HepG2 (cell line): Measurements from ENCODE around the gene DCTN1. TPM values are rescaled to one million over a fixed set of nuclear protein-coding genes. Genes with fewer than 3 reads are reported as not detected.

ENCODE experiments used
- ATAC-seq: fragments of 200-7000 bp; cut with Tn5 transposase; 3 replicates; pipeline ENCODE4 v1.9.1; 2020; ENCODE audit warnings: mild to moderate bottlenecking, moderate library complexity
- BruUV-seq: library from RNA; stranded (reverse); fragments of 400-500 nt; replicated peaks from 2 replicates; lab custom pipeline; 2021; lab: Mats Ljungman, UMichigan
- CTCF ChIA-PET: fragments of 300-600 bp; formaldehyde crosslinking; extraction: SDS; loops from one replicate; lab custom pipeline; 2021; ENCODE audit warnings: low total read pairs, inconsistent platforms, low intra/inter-chr PET ratio; lab: Yijun Ruan, JAX
- POLR2A ChIA-PET: fragments of 350-600 bp; sonication (Branson Sonifier 250); formaldehyde crosslinking; loops from one replicate; lab custom pipeline; 2020; ENCODE audit warnings: antibody characterized with exemption, inconsistent platforms; lab: Yijun Ruan, JAX
- DNase-seq: peaks from one replicate; pipeline ENCODE4 v3.0.0-alpha.2; 2015; ENCODE audit warnings: low spot score
- FAIRE-seq: peaks from 3 replicates; lab custom pipeline; 2011; peaks lifted over from hg19 to GRCh38; lab: Jason Lieb, UNC
- H2AFZ ChIP-seq: one replicate; pipeline ENCODE4 v1.6.1; 2011; ENCODE audit warnings: low read length, inconsistent platforms
- H3K27ac ChIP-seq: fragments of 300-600 bp; 3 replicates; pipeline ENCODE4 v1.8.0; 2011; ENCODE audit warnings: mixed run types, mild to moderate bottlenecking, mixed read lengths, low read length, inconsistent platforms; ENCODE audit not compliant: insufficient read depth; ENCODE audit errors: extremely low read length
- H3K27me3 ChIP-seq, 2 experiments: fragments of 200-600 bp in 1 of 2; 2 replicates in 1 of 2; 3 replicates in 1 of 2; pipeline versions ENCODE4 v1.6.0 to v1.8.0; 2011; ENCODE audit warnings: low read length in 2 of 2, mild to moderate bottlenecking in 2 of 2, moderate library complexity in 2 of 2, inconsistent platforms in 1 of 2; ENCODE audit not compliant: insufficient read depth in 2 of 2, control insufficient read depth in 1 of 2
- H3K36me3 ChIP-seq, 2 experiments: fragments of 200-600 bp in 1 of 2; replicated peaks in 1 of 2; 2 replicates in 1 of 2; 3 replicates in 1 of 2; pipeline versions ENCODE4 v1.5.1 to v1.8.0; 2011; ENCODE audit warnings: low read length in 2 of 2, inconsistent platforms in 1 of 2; ENCODE audit not compliant: insufficient read depth in 2 of 2, control insufficient read depth in 1 of 2
- H3K4me1 ChIP-seq: 2 replicates; pipeline ENCODE4 v1.5.1; 2012; ENCODE audit warnings: low read length, inconsistent platforms; ENCODE audit not compliant: insufficient read depth
- H3K4me2 ChIP-seq: 2 replicates; pipeline ENCODE4 v1.6.0; 2011; ENCODE audit warnings: low read depth, low read length, inconsistent platforms
- H3K4me3 ChIP-seq, 3 experiments: fragments of 200-600 bp in 1 of 3; sonication (generic), shearing (Covaris generic) in 1 of 3; replicated peaks in 1 of 3; 2 replicates each; pipeline ENCODE4 v1.5.1; 2011 to 2016; ENCODE audit warnings: low read length in 3 of 3, inconsistent platforms in 2 of 3, low read depth in 2 of 3, mild to moderate bottlenecking in 2 of 3, control low read depth in 1 of 3, mixed read lengths in 1 of 3; ENCODE audit not compliant: insufficient read depth in 1 of 3
- H3K79me2 ChIP-seq: one replicate; pipeline ENCODE4 v1.6.1; 2011; ENCODE audit warnings: low read length, inconsistent platforms; ENCODE audit not compliant: insufficient read depth
- H3K9ac ChIP-seq: 2 replicates; pipeline ENCODE4 v1.6.0; 2011; ENCODE audit warnings: mild to moderate bottlenecking, low read depth, low read length, inconsistent platforms; ENCODE audit not compliant: insufficient read depth
- H3K9me3 ChIP-seq: 2 replicates; pipeline ENCODE4 v1.5.1; 2012; ENCODE audit warnings: mild to moderate bottlenecking, low read length
- H4K20me1 ChIP-seq: 2 replicates; pipeline ENCODE4 v1.6.0; 2011; ENCODE audit warnings: inconsistent platforms, mild to moderate bottlenecking, low read length, moderate library complexity; ENCODE audit not compliant: insufficient read depth
- ETV5 ChIP-seq: IDR thresholded peaks from 2 replicates; pipeline ENCODE4 v1.6.1; 2018; ENCODE audit warnings: missing biosample characterization, missing genetic modification reagents, inconsistent platforms, borderline replicate concordance
- MIER3 ChIP-seq: IDR thresholded peaks from 2 replicates; pipeline ENCODE4 v1.6.1; 2016; ENCODE audit warnings: missing compliant biosample characterization, borderline replicate concordance
- NCOA1 ChIP-seq: sonication (generic); formaldehyde crosslinking; IDR thresholded peaks from 2 replicates; pipeline ENCODE4 v1.9.0; 2021; ENCODE audit warnings: missing genetic modification reagents
- PRPF4 ChIP-seq: fragments of 200-400 bp; formaldehyde crosslinking; IDR thresholded peaks from 2 replicates; pipeline ENCODE4 v1.6.1; 2016; ENCODE audit warnings: low read length, low read depth; ENCODE audit not compliant: poor library complexity, severe bottlenecking
- SMC3 ChIP-seq: IDR thresholded peaks from 2 replicates; pipeline ENCODE4 v1.6.1; 2011; ENCODE audit warnings: low read length, improper control_type of control experiment
- ZNF556 ChIP-seq: sonication (generic); formaldehyde crosslinking; IDR thresholded peaks from 2 replicates; pipeline ENCODE4 v1.4.0; 2020; ENCODE audit warnings: mild to moderate bottlenecking, missing genetic modification reagents, borderline replicate concordance
- WGBS: methylation state at CpG from one replicate; pipeline ENCODE4 v1.1.6; 2017; ENCODE audit warnings: low lambda C conversion rate; 5-methylcytosine and 5-hydroxymethylcytosine counted together
- in situ Hi-C: cut with HindIII; loops from 2 replicates; pipeline ENCODE4 v1.10.0; 2017; ENCODE audit warnings: low pct_unique_long_range_greater_than_20kb; ENCODE audit not compliant: extremely low pct_ligation_motif_present
- intact Hi-C: fragments of 100-400 bp; cut with micrococcal nuclease; formaldehyde crosslinking; loops from one replicate; pipeline ENCODE4 v1.10.0; 2022; ENCODE audit not compliant: unreplicated experiment
- polyA plus RNA-seq, 8 experiments: library from polyadenylated mRNA; depleted of rRNA in 3 of 8; stranded (reverse) in 7 of 8; unstranded in 1 of 8; fragments of >200 nt; fragmentation: Illumina TruSeq in 4 of 8; extraction: Trizol in 4 of 8; gene quantifications; 2 replicates each; pipeline versions ENCODE4 v1.2.1 to v1.2.3, GENCODE V29; 2011 to 2016; ENCODE audit warnings: low read depth in 4 of 8, missing spikeins in 1 of 8, mixed read lengths in 1 of 8; ENCODE audit not compliant: insufficient read depth in 1 of 8
- total RNA-seq, 5 experiments: library from RNA; depleted of rRNA; stranded (reverse); fragments of >200 nt; fragmentation: Illumina TruSeq; extraction: Trizol; gene quantifications; 2 replicates each; pipeline ENCODE4 v1.2.3, GENCODE V29; 2016; ENCODE audit warnings: low read depth in 1 of 5
- TF ChIP-seq, protein P1 (sequence below): sonication (generic); formaldehyde crosslinking; IDR thresholded peaks from 2 replicates; pipeline ENCODE4 v1.4.0; 2020; ENCODE audit warnings: missing genetic modification reagents
- TF ChIP-seq, protein P2 (sequence below): sonication (generic); formaldehyde crosslinking; IDR thresholded peaks from one replicate; pipeline ENCODE4 v1.5.1; 2020; ENCODE audit warnings: mild to moderate bottlenecking, missing genetic modification reagents; ENCODE audit errors: not compliant biosample characterization
- TF ChIP-seq, protein P3 (sequence below): sonication (generic); formaldehyde crosslinking; IDR thresholded peaks from 2 replicates; pipeline ENCODE4 v1.8.0; 2022; ENCODE audit warnings: low read depth, missing genetic modification reagents

DCTN1 gene
- total and polyA plus RNA-seq, 2 of the 13 experiments (the other 11 are each of a cell fraction or from before 2014, with no cell fraction given), result 73.2 to 122 TPM

DNA sequence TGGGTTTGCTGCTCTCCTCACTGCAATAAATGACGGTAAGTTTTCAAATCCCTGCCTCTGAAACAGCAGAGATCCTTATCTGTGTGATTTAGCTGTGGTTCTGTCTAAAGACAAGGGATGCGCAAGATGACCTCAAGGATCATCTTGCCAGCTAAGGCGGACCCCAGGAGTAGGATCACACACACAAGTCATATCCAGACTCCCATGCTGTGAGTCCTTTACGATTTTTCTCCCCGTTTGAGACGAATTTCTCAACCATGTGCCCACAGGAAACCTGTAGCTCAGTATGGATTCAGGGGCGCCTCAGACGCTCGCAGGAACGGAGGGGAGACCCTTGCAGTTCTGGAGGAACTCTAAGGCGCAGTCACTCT is 11.1 kb upstream of the DCTN1 start:
- Histone ChIP-seq H3K27me3 (peaks cover 0 to 4% of the 10 kb centered on the region in 2 experiments; a peak in 2 of 5 replicates), H3K79me2 (peaks cover 52% of the 10 kb centered on the region), H3K27ac (peak overlapping the region; percentile 87), H3K36me3 (peaks cover 0 to 1% of the 10 kb centered on the region in 2 experiments; a peak in 2 of 5 replicates), H3K4me2 (peak overlapping the region; percentile 96), H4K20me1 (no peaks in the 10 kb centered on the region), H2AFZ (peak overlapping the region; percentile 57), H3K9ac (peak overlapping the region; percentile 94), H3K4me3 (peak overlapping the region; percentile 82 to 98 (median 84)), H3K9me3 (no peaks in the 10 kb centered on the region), H3K4me1 (peaks cover 55% of the 10 kb centered on the region)
- DNase-seq (no peak), FAIRE-seq (no peak), ATAC-seq (peak; percentile 44; the same call in 2 of the 3 replicates)
- under 1% methylated on average over 11 of the region's 11 CpGs for WGBS
- intact Hi-C loops (loop anchor here (5.0 kb wide), 2 partner anchors 59 to 124 kb away; no protein-coding TSS in a partner anchor), in situ Hi-C loops (no loop called here)
- BruUV-seq, result TSS peak; percentile 55
- CTCF ChIA-PET, result interaction anchor here (1.2 to 1.5 kb wide), 2 partner anchors 10 to 56 kb away, joined by 4 to 6 read pairs; no protein-coding TSS in a partner anchor
- POLR2A ChIA-PET, result interaction anchor here (0.8 to 3.8 kb wide), 20 partner anchors 9 to 563 kb away, joined by 3 to 38 read pairs (median 5); partner anchors contain the start of genes AUP1, CCDC142, DCTN1 and HTRA2
- TF ChIP-seq, protein P1, sequence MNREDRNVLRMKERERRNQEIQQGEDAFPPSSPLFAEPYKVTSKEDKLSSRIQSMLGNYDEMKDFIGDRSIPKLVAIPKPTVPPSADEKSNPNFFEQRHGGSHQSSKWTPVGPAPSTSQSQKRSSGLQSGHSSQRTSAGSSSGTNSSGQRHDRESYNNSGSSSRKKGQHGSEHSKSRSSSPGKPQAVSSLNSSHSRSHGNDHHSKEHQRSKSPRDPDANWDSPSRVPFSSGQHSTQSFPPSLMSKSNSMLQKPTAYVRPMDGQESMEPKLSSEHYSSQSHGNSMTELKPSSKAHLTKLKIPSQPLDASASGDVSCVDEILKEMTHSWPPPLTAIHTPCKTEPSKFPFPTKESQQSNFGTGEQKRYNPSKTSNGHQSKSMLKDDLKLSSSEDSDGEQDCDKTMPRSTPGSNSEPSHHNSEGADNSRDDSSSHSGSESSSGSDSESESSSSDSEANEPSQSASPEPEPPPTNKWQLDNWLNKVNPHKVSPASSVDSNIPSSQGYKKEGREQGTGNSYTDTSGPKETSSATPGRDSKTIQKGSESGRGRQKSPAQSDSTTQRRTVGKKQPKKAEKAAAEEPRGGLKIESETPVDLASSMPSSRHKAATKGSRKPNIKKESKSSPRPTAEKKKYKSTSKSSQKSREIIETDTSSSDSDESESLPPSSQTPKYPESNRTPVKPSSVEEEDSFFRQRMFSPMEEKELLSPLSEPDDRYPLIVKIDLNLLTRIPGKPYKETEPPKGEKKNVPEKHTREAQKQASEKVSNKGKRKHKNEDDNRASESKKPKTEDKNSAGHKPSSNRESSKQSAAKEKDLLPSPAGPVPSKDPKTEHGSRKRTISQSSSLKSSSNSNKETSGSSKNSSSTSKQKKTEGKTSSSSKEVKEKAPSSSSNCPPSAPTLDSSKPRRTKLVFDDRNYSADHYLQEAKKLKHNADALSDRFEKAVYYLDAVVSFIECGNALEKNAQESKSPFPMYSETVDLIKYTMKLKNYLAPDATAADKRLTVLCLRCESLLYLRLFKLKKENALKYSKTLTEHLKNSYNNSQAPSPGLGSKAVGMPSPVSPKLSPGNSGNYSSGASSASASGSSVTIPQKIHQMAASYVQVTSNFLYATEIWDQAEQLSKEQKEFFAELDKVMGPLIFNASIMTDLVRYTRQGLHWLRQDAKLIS, result 0 out of 2 replicates have a peak, but pooled peaks have one; percentile 26
- TF ChIP-seq, protein P2, sequence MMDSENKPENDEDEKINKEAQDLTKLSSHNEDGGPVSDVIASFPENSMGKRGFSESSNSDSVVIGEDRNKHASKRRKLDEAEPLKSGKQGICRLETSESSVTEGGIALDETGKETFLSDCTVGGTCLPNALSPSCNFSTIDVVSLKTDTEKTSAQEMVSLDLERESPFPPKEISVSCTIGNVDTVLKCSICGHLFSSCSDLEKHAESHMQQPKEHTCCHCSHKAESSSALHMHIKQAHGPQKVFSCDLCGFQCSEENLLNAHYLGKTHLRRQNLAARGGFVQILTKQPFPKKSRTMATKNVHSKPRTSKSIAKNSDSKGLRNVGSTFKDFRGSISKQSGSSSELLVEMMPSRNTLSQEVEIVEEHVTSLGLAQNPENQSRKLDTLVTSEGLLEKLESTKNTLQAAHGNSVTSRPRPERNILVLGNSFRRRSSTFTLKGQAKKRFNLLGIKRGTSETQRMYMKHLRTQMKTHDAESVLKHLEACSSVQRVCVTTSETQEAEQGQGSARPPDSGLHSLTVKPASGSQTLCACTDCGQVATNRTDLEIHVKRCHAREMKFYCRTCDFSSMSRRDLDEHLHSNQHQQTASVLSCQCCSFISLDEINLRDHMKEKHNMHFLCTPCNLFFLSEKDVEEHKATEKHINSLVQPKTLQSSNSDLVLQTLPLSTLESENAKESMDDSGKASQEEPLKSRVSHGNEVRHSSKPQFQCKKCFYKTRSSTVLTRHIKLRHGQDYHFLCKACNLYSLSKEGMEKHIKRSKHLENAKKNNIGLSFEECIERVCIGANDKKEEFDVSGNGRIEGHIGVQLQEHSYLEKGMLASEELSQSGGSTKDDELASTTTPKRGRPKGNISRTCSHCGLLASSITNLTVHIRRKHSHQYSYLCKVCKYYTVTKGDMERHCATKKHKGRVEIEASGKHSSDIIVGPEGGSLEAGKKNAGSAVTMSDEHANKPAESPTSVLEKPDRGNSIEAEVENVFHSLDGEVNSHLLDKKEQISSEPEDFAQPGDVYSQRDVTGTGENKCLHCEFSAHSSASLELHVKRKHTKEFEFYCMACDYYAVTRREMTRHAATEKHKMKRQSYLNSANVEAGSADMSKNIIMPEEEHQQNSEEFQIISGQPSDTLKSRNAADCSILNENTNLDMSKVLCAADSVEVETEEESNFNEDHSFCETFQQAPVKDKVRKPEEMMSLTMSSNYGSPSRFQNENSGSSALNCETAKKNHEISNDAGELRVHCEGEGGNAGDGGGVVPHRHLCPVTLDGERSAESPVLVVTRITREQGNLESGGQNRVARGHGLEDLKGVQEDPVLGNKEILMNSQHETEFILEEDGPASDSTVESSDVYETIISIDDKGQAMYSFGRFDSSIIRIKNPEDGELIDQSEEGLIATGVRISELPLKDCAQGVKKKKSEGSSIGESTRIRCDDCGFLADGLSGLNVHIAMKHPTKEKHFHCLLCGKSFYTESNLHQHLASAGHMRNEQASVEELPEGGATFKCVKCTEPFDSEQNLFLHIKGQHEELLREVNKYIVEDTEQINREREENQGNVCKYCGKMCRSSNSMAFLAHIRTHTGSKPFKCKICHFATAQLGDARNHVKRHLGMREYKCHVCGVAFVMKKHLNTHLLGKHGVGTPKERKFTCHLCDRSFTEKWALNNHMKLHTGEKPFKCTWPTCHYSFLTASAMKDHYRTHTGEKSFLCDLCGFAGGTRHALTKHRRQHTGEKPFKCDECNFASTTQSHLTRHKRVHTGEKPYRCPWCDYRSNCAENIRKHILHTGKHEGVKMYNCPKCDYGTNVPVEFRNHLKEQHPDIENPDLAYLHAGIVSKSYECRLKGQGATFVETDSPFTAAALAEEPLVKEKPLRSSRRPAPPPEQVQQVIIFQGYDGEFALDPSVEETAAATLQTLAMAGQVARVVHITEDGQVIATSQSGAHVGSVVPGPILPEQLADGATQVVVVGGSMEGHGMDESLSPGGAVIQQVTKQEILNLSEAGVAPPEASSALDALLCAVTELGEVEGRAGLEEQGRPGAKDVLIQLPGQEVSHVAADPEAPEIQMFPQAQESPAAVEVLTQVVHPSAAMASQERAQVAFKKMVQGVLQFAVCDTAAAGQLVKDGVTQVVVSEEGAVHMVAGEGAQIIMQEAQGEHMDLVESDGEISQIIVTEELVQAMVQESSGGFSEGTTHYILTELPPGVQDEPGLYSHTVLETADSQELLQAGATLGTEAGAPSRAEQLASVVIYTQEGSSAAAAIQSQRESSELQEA (CRISPR knock-in tag), result no peak
- no peak for TF ChIP-seq ETV5 (CRISPR knock-in tag)
- no peak for TF ChIP-seq NCOA1 (CRISPR knock-in tag)
- TF ChIP-seq MIER3 (CRISPR knock-in tag), result 0 out of 2 replicates have a peak, but pooled peaks have one; percentile 21
- TF ChIP-seq, protein P3, sequence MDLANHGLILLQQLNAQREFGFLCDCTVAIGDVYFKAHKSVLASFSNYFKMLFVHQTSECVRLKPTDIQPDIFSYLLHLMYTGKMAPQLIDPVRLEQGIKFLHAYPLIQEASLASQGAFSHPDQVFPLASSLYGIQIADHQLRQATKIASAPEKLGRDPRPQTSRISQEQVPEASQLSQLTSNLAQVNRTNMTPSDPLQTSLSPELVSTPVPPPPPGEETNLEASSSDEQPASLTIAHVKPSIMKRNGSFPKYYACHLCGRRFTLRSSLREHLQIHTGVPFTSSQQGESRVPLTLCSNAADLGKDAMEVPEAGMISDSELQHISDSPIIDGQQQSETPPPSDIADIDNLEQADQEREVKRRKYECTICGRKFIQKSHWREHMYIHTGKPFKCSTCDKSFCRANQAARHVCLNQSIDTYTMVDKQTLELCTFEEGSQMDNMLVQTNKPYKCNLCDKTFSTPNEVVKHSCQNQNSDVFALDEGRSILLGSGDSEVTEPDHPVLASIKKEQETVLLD (CRISPR knock-in tag), result 0 out of 2 replicates have a peak, but pooled peaks have one; percentile 16
- TF ChIP-seq SMC3, result no peak
- TF ChIP-seq PRPF4, result no peak
- TF ChIP-seq ZNF556, result no peak
